Mesenchymal stem cell (in vitro differentiated cells and primary cell): ENCODE data around the gene NSG2.

Experiments
- DNase-seq: peaks from one replicate; pipeline ENCODE4 v3.0.0-alpha.2; 2013
- H2AFZ ChIP-seq: one replicate; pipeline ENCODE4 v1.6.1; 2013; ENCODE audit warnings: low read depth, mild to moderate bottlenecking, control low read depth, inconsistent platforms, low read length, moderate library complexity
- H2AK5ac ChIP-seq: 2 replicates; pipeline ENCODE4 v1.6.1; 2013; ENCODE audit warnings: low read length, moderate library complexity, mild to moderate bottlenecking, inconsistent platforms; ENCODE audit not compliant: severe bottlenecking
- H2BK120ac ChIP-seq: one replicate; pipeline ENCODE4 v1.6.1; 2013; ENCODE audit warnings: low read depth, mild to moderate bottlenecking, inconsistent platforms, low read length, moderate library complexity
- H2BK12ac ChIP-seq, 2 experiments: one replicate each; pipeline ENCODE4 v1.6.1; 2013; ENCODE audit warnings: inconsistent platforms in 2 of 2, low read length in 2 of 2, mild to moderate bottlenecking in 2 of 2, moderate library complexity in 2 of 2, control low read depth in 1 of 2
- H2BK15ac ChIP-seq: one replicate; pipeline ENCODE4 v1.6.1; 2013; ENCODE audit warnings: mild to moderate bottlenecking, low read depth, inconsistent platforms; ENCODE audit not compliant: poor library complexity, severe bottlenecking
- H2BK5ac ChIP-seq: 2 replicates; pipeline ENCODE4 v1.6.1; 2013; ENCODE audit warnings: low read depth, mild to moderate bottlenecking, low read length, control low read depth, inconsistent platforms; ENCODE audit not compliant: poor library complexity, severe bottlenecking
- H3K14ac ChIP-seq, 2 experiments: one replicate each; pipeline ENCODE4 v1.6.1; 2013; ENCODE audit warnings: inconsistent platforms in 2 of 2, low read length in 2 of 2, control low read depth in 1 of 2, mild to moderate bottlenecking in 1 of 2, moderate library complexity in 1 of 2
- H3K18ac ChIP-seq, 2 experiments: one replicate each; pipeline ENCODE4 v1.6.1; 2013; ENCODE audit warnings: inconsistent platforms in 2 of 2, low read length in 2 of 2, control low read depth in 1 of 2, low read depth in 1 of 2, mild to moderate bottlenecking in 1 of 2
- H3K23ac ChIP-seq, 2 experiments: one replicate each; pipeline ENCODE4 v1.6.1; 2013; ENCODE audit warnings: inconsistent platforms in 2 of 2, low read length in 2 of 2, mild to moderate bottlenecking in 2 of 2, moderate library complexity in 2 of 2, control low read depth in 1 of 2
- H3K27ac ChIP-seq: 2 replicates; pipeline ENCODE4 v1.5.1; 2013; ENCODE audit warnings: mild to moderate bottlenecking, moderate library complexity, low read length, control low read depth, inconsistent platforms; ENCODE audit not compliant: poor library complexity, severe bottlenecking
- H3K27me3 ChIP-seq, 2 experiments: 2 replicates each; pipeline versions ENCODE4 v1.6.1 to v1.7.0; 2013; ENCODE audit warnings: low read length in 2 of 2, mild to moderate bottlenecking in 2 of 2, moderate library complexity in 2 of 2, control low read depth in 1 of 2, inconsistent platforms in 1 of 2; ENCODE audit not compliant: control insufficient read depth in 1 of 2, insufficient read depth in 1 of 2
- H3K36me3 ChIP-seq, 2 experiments: 2 replicates each; pipeline versions ENCODE4 v1.6.1 to v1.7.0; 2013; ENCODE audit warnings: low read length in 2 of 2, control low read depth in 1 of 2, inconsistent platforms in 1 of 2, low read depth in 1 of 2, mild to moderate bottlenecking in 1 of 2; ENCODE audit not compliant: insufficient read depth in 2 of 2, control insufficient read depth in 1 of 2
- H3K4ac ChIP-seq, 2 experiments: one replicate each; pipeline ENCODE4 v1.6.1; 2013; ENCODE audit warnings: inconsistent platforms in 2 of 2, low read length in 2 of 2, mild to moderate bottlenecking in 2 of 2, moderate library complexity in 2 of 2, control low read depth in 1 of 2, low read depth in 1 of 2
- H3K4me1 ChIP-seq: 2 replicates; pipeline ENCODE4 v1.6.1; 2013; ENCODE audit warnings: low read depth, low read length, control low read depth; ENCODE audit not compliant: control insufficient read depth, insufficient read depth
- H3K4me2 ChIP-seq: 2 replicates; pipeline ENCODE4 v1.6.1; 2013; ENCODE audit warnings: low read length, mild to moderate bottlenecking, inconsistent platforms; ENCODE audit not compliant: poor library complexity, severe bottlenecking
- H3K4me3 ChIP-seq, 2 experiments: 2 replicates each; pipeline versions ENCODE4 v1.5.1 to v1.7.0; 2013; ENCODE audit warnings: low read length in 2 of 2, mild to moderate bottlenecking in 2 of 2, control low read depth in 1 of 2, low read depth in 1 of 2; ENCODE audit not compliant: insufficient read depth in 1 of 2
- H3K79me1 ChIP-seq: replicated peaks from 2 replicates; pipeline ENCODE4 v1.6.1; 2013; ENCODE audit warnings: mild to moderate bottlenecking, control low read depth, low read length, inconsistent platforms; ENCODE audit not compliant: poor library complexity, severe bottlenecking
- H3K9ac ChIP-seq: 2 replicates; pipeline ENCODE4 v1.7.0; 2013; ENCODE audit warnings: mild to moderate bottlenecking, low read length, moderate library complexity
- H3K9me3 ChIP-seq: 2 replicates; pipeline ENCODE4 v1.7.0; 2013; ENCODE audit warnings: mild to moderate bottlenecking, low read length; ENCODE audit not compliant: control insufficient read depth
- H4K8ac ChIP-seq: one replicate; pipeline ENCODE4 v1.6.1; 2013; ENCODE audit warnings: inconsistent platforms, mild to moderate bottlenecking, low read length, moderate library complexity
- H4K91ac ChIP-seq: one replicate; pipeline ENCODE4 v1.6.1; 2013; ENCODE audit warnings: mild to moderate bottlenecking, low read length, inconsistent platforms
- WGBS: methylation state at CpG from one replicate; pipeline ENCODE4 v1.1.7; 2013; ENCODE audit warnings: mixed read lengths; 5-methylcytosine and 5-hydroxymethylcytosine counted together

NSG2 gene

GRCh38 chr5:174094857-174095606 is 49.5 kb downstream of the NSG2 start:
- Histone ChIP-seq H2BK15ac (no peak overlapping the region), H3K36me3 (no peaks in the 10 kb centered on the region), H3K9me3 (no peaks in the 10 kb centered on the region), H3K18ac (no peak overlapping the region), H3K23ac (no peak overlapping the region), H3K14ac (no peak overlapping the region), H2BK120ac (no peak overlapping the region), H3K4ac (no peak overlapping the region), H3K9ac (no peak overlapping the region), H2BK12ac (no peak overlapping the region), H2AFZ (no peak overlapping the region), H3K79me1 (no peaks in the 10 kb centered on the region), H3K27ac (no peak overlapping the region), H2AK5ac (no peak overlapping the region), H2BK5ac (no peak overlapping the region), H3K27me3 (peaks cover 0 to 18% of the 10 kb centered on the region in 2 experiments), H4K8ac (no peak overlapping the region), H3K4me3 (no peak overlapping the region), H4K91ac (no peak overlapping the region), H3K4me2 (no peak overlapping the region), H3K4me1 (no peaks in the 10 kb centered on the region)
- no peak for DNase-seq
- 83% methylated on average over 10 of the region's 10 CpGs for WGBS

- no peak overlapping the region for H3K4me2 ChIP-seq
- no peak overlapping the region for H3K9ac ChIP-seq
- H3K18ac ChIP-seq: no peak overlapping the region
- peaks cover 0 to 16% of the 10 kb centered on the region in 2 experiments for H3K27me3 ChIP-seq
- no peak overlapping the region for H3K4me3 ChIP-seq
- no peaks in the 10 kb centered on the region for H3K36me3 ChIP-seq
- no peak overlapping the region for H2BK15ac ChIP-seq
- WGBS: 66% methylated on average over 6 of the region's 6 CpGs
- no peak overlapping the region for H2BK120ac ChIP-seq
- no peak overlapping the region for H2BK12ac ChIP-seq
- H3K4me1 ChIP-seq: no peaks in the 10 kb centered on the region
- H2AFZ ChIP-seq: no peak overlapping the region
- no peak overlapping the region for H3K23ac ChIP-seq
- H3K4ac ChIP-seq: no peak overlapping the region
- H4K91ac ChIP-seq: no peak overlapping the region
- H3K14ac ChIP-seq: no peak overlapping the region
- no peak overlapping the region for H3K27ac ChIP-seq
- no peaks in the 10 kb centered on the region for H3K79me1 ChIP-seq
- no peak for DNase-seq
- no peaks in the 10 kb centered on the region for H3K9me3 ChIP-seq
- no peak overlapping the region for H4K8ac ChIP-seq
- no peak overlapping the region for H2BK5ac ChIP-seq
- H2AK5ac ChIP-seq: no peak overlapping the region
Measured at GRCh38 chr5:174096619-174097018, 51.1 kb downstream of the NSG2 start.

GRCh38 chr5:174097486-174098185 is 52.1 kb downstream of the NSG2 start:
- H3K27me3 ChIP-seq: peaks cover 0 to 10% of the 10 kb centered on the region in 2 experiments
- 67% methylated on average over 4 of the region's 4 CpGs for WGBS
- no peak overlapping the region for H3K27ac ChIP-seq
- no peak overlapping the region for H4K91ac ChIP-seq
- no peak overlapping the region for H2BK15ac ChIP-seq
- no peaks in the 10 kb centered on the region for H3K79me1 ChIP-seq
- no peak overlapping the region for H3K4ac ChIP-seq
- H3K36me3 ChIP-seq: no peaks in the 10 kb centered on the region
- no peak overlapping the region for H2BK12ac ChIP-seq
- no peak overlapping the region for H3K14ac ChIP-seq
- H3K4me3 ChIP-seq: no peak overlapping the region
- H3K9me3 ChIP-seq: no peaks in the 10 kb centered on the region
- DNase-seq: no peak
- no peaks in the 10 kb centered on the region for H3K4me1 ChIP-seq
- no peak overlapping the region for H3K18ac ChIP-seq
- H2AK5ac ChIP-seq: no peak overlapping the region
- no peak overlapping the region for H2BK5ac ChIP-seq
- no peak overlapping the region for H4K8ac ChIP-seq
- no peak overlapping the region for H3K9ac ChIP-seq
- no peak overlapping the region for H3K4me2 ChIP-seq
- no peak overlapping the region for H2BK120ac ChIP-seq
- no peak overlapping the region for H2AFZ ChIP-seq
- no peak overlapping the region for H3K23ac ChIP-seq

GRCh38 chr5:174098694-174099093 is 53.2 kb downstream of the NSG2 start:
- no peak overlapping the region for H4K91ac ChIP-seq
- no peak overlapping the region for H4K8ac ChIP-seq
- no peak for DNase-seq
- H2BK120ac ChIP-seq: no peak overlapping the region
- H2BK5ac ChIP-seq: no peak overlapping the region
- H2BK12ac ChIP-seq: no peak overlapping the region
- H3K27me3 ChIP-seq: peaks cover 0 to 5% of the 10 kb centered on the region in 2 experiments
- no peak overlapping the region for H2AFZ ChIP-seq
- no peak overlapping the region for H3K27ac ChIP-seq
- 90% methylated on average over 15 of the region's 15 CpGs for WGBS
- no peak overlapping the region for H3K14ac ChIP-seq
- H2AK5ac ChIP-seq: no peak overlapping the region
- no peak overlapping the region for H3K23ac ChIP-seq
- H3K4ac ChIP-seq: no peak overlapping the region
- no peak overlapping the region for H3K4me2 ChIP-seq
- no peaks in the 10 kb centered on the region for H3K9me3 ChIP-seq
- no peak overlapping the region for H3K18ac ChIP-seq
- no peak overlapping the region for H2BK15ac ChIP-seq
- no peaks in the 10 kb centered on the region for H3K79me1 ChIP-seq
- H3K4me3 ChIP-seq: no peak overlapping the region
- H3K9ac ChIP-seq: no peak overlapping the region
- no peaks in the 10 kb centered on the region for H3K4me1 ChIP-seq
- H3K36me3 ChIP-seq: no peaks in the 10 kb centered on the region
